HepG2 (cell line): ENCODE results near the gene LDAH. TPM values are rescaled to one million over a fixed set of nuclear protein-coding genes. Genes with fewer than 3 reads are reported as not detected.
"Not testable (repeated sequence)": the region's sequence is repeated elsewhere in the genome, so short reads cannot be mapped to it uniquely, and the experiment has no call there.

Experiments
- ATAC-seq: fragments of 200-7000 bp; cut with Tn5 transposase; 3 replicates; pipeline ENCODE4 v1.9.1; 2020; ENCODE audit warnings: mild to moderate bottlenecking, moderate library complexity
- BruUV-seq: library from RNA; stranded (reverse); fragments of 400-500 nt; replicated peaks from 2 replicates; lab custom pipeline; 2021; lab: Mats Ljungman, UMichigan
- CTCF ChIA-PET: fragments of 300-600 bp; formaldehyde crosslinking; extraction: SDS; loops from one replicate; lab custom pipeline; 2021; ENCODE audit warnings: low total read pairs, inconsistent platforms, low intra/inter-chr PET ratio; lab: Yijun Ruan, JAX
- POLR2A ChIA-PET: fragments of 350-600 bp; sonication (Branson Sonifier 250); formaldehyde crosslinking; loops from one replicate; lab custom pipeline; 2020; ENCODE audit warnings: antibody characterized with exemption, inconsistent platforms; lab: Yijun Ruan, JAX
- DNase-seq: peaks from one replicate; pipeline ENCODE4 v3.0.0-alpha.2; 2015; ENCODE audit warnings: low spot score
- FAIRE-seq: peaks from 3 replicates; lab custom pipeline; 2011; peaks lifted over from hg19 to GRCh38; lab: Jason Lieb, UNC
- H2AFZ ChIP-seq: one replicate; pipeline ENCODE4 v1.6.1; 2011; ENCODE audit warnings: low read length, inconsistent platforms
- H3K27ac ChIP-seq: fragments of 300-600 bp; 3 replicates; pipeline ENCODE4 v1.8.0; 2011; ENCODE audit warnings: mixed run types, mild to moderate bottlenecking, mixed read lengths, low read length, inconsistent platforms; ENCODE audit not compliant: insufficient read depth; ENCODE audit errors: extremely low read length
- H3K27me3 ChIP-seq, 2 experiments: fragments of 200-600 bp in 1 of 2; 2 replicates in 1 of 2; 3 replicates in 1 of 2; pipeline versions ENCODE4 v1.6.0 to v1.8.0; 2011; ENCODE audit warnings: low read length in 2 of 2, mild to moderate bottlenecking in 2 of 2, moderate library complexity in 2 of 2, inconsistent platforms in 1 of 2; ENCODE audit not compliant: insufficient read depth in 2 of 2, control insufficient read depth in 1 of 2
- H3K36me3 ChIP-seq, 2 experiments: fragments of 200-600 bp in 1 of 2; replicated peaks in 1 of 2; 2 replicates in 1 of 2; 3 replicates in 1 of 2; pipeline versions ENCODE4 v1.5.1 to v1.8.0; 2011; ENCODE audit warnings: low read length in 2 of 2, inconsistent platforms in 1 of 2; ENCODE audit not compliant: insufficient read depth in 2 of 2, control insufficient read depth in 1 of 2
- H3K4me1 ChIP-seq: 2 replicates; pipeline ENCODE4 v1.5.1; 2012; ENCODE audit warnings: low read length, inconsistent platforms; ENCODE audit not compliant: insufficient read depth
- H3K4me2 ChIP-seq: 2 replicates; pipeline ENCODE4 v1.6.0; 2011; ENCODE audit warnings: low read depth, low read length, inconsistent platforms
- H3K4me3 ChIP-seq, 3 experiments: fragments of 200-600 bp in 1 of 3; sonication (generic), shearing (Covaris generic) in 1 of 3; replicated peaks in 1 of 3; 2 replicates each; pipeline ENCODE4 v1.5.1; 2011 to 2016; ENCODE audit warnings: low read length in 3 of 3, inconsistent platforms in 2 of 3, low read depth in 2 of 3, mild to moderate bottlenecking in 2 of 3, control low read depth in 1 of 3, mixed read lengths in 1 of 3; ENCODE audit not compliant: insufficient read depth in 1 of 3
- H3K79me2 ChIP-seq: one replicate; pipeline ENCODE4 v1.6.1; 2011; ENCODE audit warnings: low read length, inconsistent platforms; ENCODE audit not compliant: insufficient read depth
- H3K9ac ChIP-seq: 2 replicates; pipeline ENCODE4 v1.6.0; 2011; ENCODE audit warnings: mild to moderate bottlenecking, low read depth, low read length, inconsistent platforms; ENCODE audit not compliant: insufficient read depth
- H3K9me3 ChIP-seq: 2 replicates; pipeline ENCODE4 v1.5.1; 2012; ENCODE audit warnings: mild to moderate bottlenecking, low read length
- H4K20me1 ChIP-seq: 2 replicates; pipeline ENCODE4 v1.6.0; 2011; ENCODE audit warnings: inconsistent platforms, mild to moderate bottlenecking, low read length, moderate library complexity; ENCODE audit not compliant: insufficient read depth
- HNRNPK ChIP-seq: fragments of 200-400 bp; formaldehyde crosslinking; IDR thresholded peaks from 2 replicates; pipeline ENCODE4 v1.6.1; 2018; ENCODE audit warnings: low read length, low read depth, moderate library complexity, mild to moderate bottlenecking; ENCODE audit not compliant: poor library complexity, severe bottlenecking
- LCORL ChIP-seq, 2 experiments: fragments of 450-650 bp in 1 of 2; sonication (generic) in 1 of 2; formaldehyde crosslinking in 1 of 2; IDR thresholded peaks; 2 replicates each; pipeline versions ENCODE4 v1.5.0 to v1.6.1; 2017 to 2020; ENCODE audit warnings: antibody characterized with exemption in 1 of 2, missing genetic modification reagents in 1 of 2
- NR2C2 ChIP-seq: sonication (generic); formaldehyde crosslinking; IDR thresholded peaks from 2 replicates; pipeline ENCODE4 v1.4.0; 2020; ENCODE audit warnings: missing genetic modification reagents, mild to moderate bottlenecking, moderate library complexity, borderline replicate concordance
- PLRG1 ChIP-seq: fragments of 450-650 bp; conservative IDR thresholded peaks from 2 replicates; pipeline ENCODE4 v1.6.1; 2016
- SAFB2 ChIP-seq: sonication (generic); formaldehyde crosslinking; IDR thresholded peaks from 2 replicates; pipeline ENCODE4 v1.5.1; 2020; ENCODE audit warnings: missing genetic modification reagents, low read depth, mild to moderate bottlenecking, borderline replicate concordance
- SAP130 ChIP-seq: IDR thresholded peaks from 2 replicates; pipeline ENCODE4 v1.6.1; 2016; ENCODE audit warnings: low read depth
- SOX5 ChIP-seq: IDR thresholded peaks from 2 replicates; pipeline ENCODE4 v1.6.1; 2016; ENCODE audit warnings: borderline replicate concordance
- ZMYM3 ChIP-seq: sonication (generic); formaldehyde crosslinking; IDR thresholded peaks from 2 replicates; pipeline ENCODE4 v1.5.1; 2020; ENCODE audit warnings: mild to moderate bottlenecking, missing genetic modification reagents
- ZNF264 ChIP-seq: sonication (generic); formaldehyde crosslinking; IDR thresholded peaks from 2 replicates; pipeline ENCODE4 v1.4.0; 2020; ENCODE audit warnings: missing genetic modification reagents
- ZNF430 ChIP-seq: sonication (generic); formaldehyde crosslinking; IDR thresholded peaks from 2 replicates; pipeline ENCODE4 v1.9.0; 2021; ENCODE audit warnings: mild to moderate bottlenecking, missing genetic modification reagents
- ZNF652 ChIP-seq: IDR thresholded peaks from 2 replicates; pipeline ENCODE4 v1.6.1; 2016; ENCODE audit warnings: low read depth, borderline replicate concordance
- ZNF839 ChIP-seq: sonication (generic); formaldehyde crosslinking; IDR thresholded peaks from 2 replicates; pipeline ENCODE4 v1.4.0; 2020; ENCODE audit warnings: missing genetic modification reagents, mild to moderate bottlenecking, borderline replicate concordance
- WGBS: methylation state at CpG from one replicate; pipeline ENCODE4 v1.1.6; 2017; ENCODE audit warnings: low lambda C conversion rate; 5-methylcytosine and 5-hydroxymethylcytosine counted together
- in situ Hi-C: cut with HindIII; loops from 2 replicates; pipeline ENCODE4 v1.10.0; 2017; ENCODE audit warnings: low pct_unique_long_range_greater_than_20kb; ENCODE audit not compliant: extremely low pct_ligation_motif_present
- intact Hi-C: fragments of 100-400 bp; cut with micrococcal nuclease; formaldehyde crosslinking; loops from one replicate; pipeline ENCODE4 v1.10.0; 2022; ENCODE audit not compliant: unreplicated experiment
- polyA plus RNA-seq, 8 experiments: library from polyadenylated mRNA; depleted of rRNA in 3 of 8; stranded (reverse) in 7 of 8; unstranded in 1 of 8; fragments of >200 nt; fragmentation: Illumina TruSeq in 4 of 8; extraction: Trizol in 4 of 8; gene quantifications; 2 replicates each; pipeline versions ENCODE4 v1.2.1 to v1.2.3, GENCODE V29; 2011 to 2016; ENCODE audit warnings: low read depth in 4 of 8, missing spikeins in 1 of 8, mixed read lengths in 1 of 8; ENCODE audit not compliant: insufficient read depth in 1 of 8
- total RNA-seq, 5 experiments: library from RNA; depleted of rRNA; stranded (reverse); fragments of >200 nt; fragmentation: Illumina TruSeq; extraction: Trizol; gene quantifications; 2 replicates each; pipeline ENCODE4 v1.2.3, GENCODE V29; 2016; ENCODE audit warnings: low read depth in 1 of 5
- TF ChIP-seq, protein P1 (sequence below): sonication (generic); formaldehyde crosslinking; IDR thresholded peaks from 2 replicates; pipeline ENCODE4 v1.5.0; 2020; ENCODE audit warnings: mild to moderate bottlenecking, missing genetic modification reagents, borderline replicate concordance
- TF ChIP-seq, protein P2 (sequence below): sonication (generic); formaldehyde crosslinking; IDR thresholded peaks from 2 replicates; pipeline ENCODE4 v1.4.0; 2020; ENCODE audit warnings: missing genetic modification reagents
- TF ChIP-seq, protein P3 (sequence below): sonication (generic); formaldehyde crosslinking; IDR thresholded peaks from 2 replicates; pipeline ENCODE4 v1.4.0; 2020; ENCODE audit warnings: missing genetic modification reagents

Gene LDAH
- total and polyA plus RNA-seq, 2 of the 13 experiments (the other 11 are each of a cell fraction or from before 2014, with no cell fraction given): 28.8 to 46.2 TPM

DNA sequence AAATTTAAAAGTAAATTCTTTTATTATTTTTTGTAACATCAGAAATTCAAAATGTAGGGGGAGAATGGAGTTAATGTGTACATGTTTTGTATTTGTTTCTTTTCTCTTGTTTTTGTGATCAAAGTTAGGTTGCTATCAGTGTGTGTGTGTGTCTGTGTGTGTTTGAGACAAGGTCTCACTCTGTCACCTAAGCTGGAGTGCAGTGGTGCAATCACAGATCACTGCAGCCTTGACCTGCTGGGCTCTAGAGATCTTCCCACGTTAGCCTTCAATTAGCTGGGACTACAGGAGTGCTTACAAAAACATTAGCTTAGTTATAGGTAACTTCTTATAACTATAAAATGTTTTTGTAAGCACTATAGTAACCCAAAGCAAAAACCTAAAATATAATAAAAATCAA is 105.3 kb downstream of the LDAH start (continued):
- TF ChIP-seq, protein P1, sequence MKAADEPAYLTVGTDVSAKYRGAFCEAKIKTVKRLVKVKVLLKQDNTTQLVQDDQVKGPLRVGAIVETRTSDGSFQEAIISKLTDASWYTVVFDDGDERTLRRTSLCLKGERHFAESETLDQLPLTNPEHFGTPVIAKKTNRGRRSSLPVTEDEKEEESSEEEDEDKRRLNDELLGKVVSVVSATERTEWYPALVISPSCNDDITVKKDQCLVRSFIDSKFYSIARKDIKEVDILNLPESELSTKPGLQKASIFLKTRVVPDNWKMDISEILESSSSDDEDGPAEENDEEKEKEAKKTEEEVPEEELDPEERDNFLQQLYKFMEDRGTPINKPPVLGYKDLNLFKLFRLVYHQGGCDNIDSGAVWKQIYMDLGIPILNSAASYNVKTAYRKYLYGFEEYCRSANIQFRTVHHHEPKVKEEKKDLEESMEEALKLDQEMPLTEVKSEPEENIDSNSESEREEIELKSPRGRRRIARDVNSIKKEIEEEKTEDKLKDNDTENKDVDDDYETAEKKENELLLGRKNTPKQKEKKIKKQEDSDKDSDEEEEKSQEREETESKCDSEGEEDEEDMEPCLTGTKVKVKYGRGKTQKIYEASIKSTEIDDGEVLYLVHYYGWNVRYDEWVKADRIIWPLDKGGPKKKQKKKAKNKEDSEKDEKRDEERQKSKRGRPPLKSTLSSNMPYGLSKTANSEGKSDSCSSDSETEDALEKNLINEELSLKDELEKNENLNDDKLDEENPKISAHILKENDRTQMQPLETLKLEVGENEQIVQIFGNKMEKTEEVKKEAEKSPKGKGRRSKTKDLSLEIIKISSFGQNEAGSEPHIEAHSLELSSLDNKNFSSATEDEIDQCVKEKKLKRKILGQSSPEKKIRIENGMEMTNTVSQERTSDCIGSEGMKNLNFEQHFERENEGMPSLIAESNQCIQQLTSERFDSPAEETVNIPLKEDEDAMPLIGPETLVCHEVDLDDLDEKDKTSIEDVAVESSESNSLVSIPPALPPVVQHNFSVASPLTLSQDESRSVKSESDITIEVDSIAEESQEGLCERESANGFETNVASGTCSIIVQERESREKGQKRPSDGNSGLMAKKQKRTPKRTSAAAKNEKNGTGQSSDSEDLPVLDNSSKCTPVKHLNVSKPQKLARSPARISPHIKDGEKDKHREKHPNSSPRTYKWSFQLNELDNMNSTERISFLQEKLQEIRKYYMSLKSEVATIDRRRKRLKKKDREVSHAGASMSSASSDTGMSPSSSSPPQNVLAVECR (CRISPR knock-in tag): peak; percentile 23; the same call in 1 of the 2 replicates
- TF ChIP-seq ZNF264 (no peak), HNRNPK (no peak), SAFB2 (CRISPR knock-in tag) (no peak), LCORL (IDR thresholded peaks at IDR 0.05) (no peak), LCORL (CRISPR knock-in tag; IDR thresholded peaks at IDR 0.05) (0 out of 2 replicates have a peak, but pooled peaks have one; percentile 34), NR2C2 (CRISPR knock-in tag) (peak; percentile 48; the same call in 1 of the 2 replicates), ZMYM3 (CRISPR knock-in tag) (peak; percentile 32; the same call in 1 of the 2 replicates), PLRG1 (no peak), ZNF652 (CRISPR knock-in tag) (no peak), ZNF430 (CRISPR knock-in tag) (no peak), ZNF839 (no peak), SAP130 (CRISPR knock-in tag) (peak; percentile 44; the same call in 1 of the 2 replicates), SOX5 (CRISPR knock-in tag) (0 out of 2 replicates have a peak, but pooled peaks have one; percentile 48)
- TF ChIP-seq, protein P2, sequence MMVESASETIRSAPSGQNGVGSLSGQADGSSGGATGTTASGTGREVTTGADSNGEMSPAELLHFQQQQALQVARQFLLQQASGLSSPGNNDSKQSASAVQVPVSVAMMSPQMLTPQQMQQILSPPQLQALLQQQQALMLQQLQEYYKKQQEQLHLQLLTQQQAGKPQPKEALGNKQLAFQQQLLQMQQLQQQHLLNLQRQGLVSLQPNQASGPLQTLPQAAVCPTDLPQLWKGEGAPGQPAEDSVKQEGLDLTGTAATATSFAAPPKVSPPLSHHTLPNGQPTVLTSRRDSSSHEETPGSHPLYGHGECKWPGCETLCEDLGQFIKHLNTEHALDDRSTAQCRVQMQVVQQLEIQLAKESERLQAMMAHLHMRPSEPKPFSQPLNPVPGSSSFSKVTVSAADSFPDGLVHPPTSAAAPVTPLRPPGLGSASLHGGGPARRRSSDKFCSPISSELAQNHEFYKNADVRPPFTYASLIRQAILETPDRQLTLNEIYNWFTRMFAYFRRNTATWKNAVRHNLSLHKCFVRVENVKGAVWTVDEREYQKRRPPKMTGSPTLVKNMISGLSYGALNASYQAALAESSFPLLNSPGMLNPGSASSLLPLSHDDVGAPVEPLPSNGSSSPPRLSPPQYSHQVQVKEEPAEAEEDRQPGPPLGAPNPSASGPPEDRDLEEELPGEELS (CRISPR knock-in tag): peak; percentile 75
- TF ChIP-seq, protein P3, sequence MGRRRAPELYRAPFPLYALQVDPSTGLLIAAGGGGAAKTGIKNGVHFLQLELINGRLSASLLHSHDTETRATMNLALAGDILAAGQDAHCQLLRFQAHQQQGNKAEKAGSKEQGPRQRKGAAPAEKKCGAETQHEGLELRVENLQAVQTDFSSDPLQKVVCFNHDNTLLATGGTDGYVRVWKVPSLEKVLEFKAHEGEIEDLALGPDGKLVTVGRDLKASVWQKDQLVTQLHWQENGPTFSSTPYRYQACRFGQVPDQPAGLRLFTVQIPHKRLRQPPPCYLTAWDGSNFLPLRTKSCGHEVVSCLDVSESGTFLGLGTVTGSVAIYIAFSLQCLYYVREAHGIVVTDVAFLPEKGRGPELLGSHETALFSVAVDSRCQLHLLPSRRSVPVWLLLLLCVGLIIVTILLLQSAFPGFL (CRISPR knock-in tag): no peak
- TF ChIP-seq, all 625 proteins: peak for 63

DNA sequence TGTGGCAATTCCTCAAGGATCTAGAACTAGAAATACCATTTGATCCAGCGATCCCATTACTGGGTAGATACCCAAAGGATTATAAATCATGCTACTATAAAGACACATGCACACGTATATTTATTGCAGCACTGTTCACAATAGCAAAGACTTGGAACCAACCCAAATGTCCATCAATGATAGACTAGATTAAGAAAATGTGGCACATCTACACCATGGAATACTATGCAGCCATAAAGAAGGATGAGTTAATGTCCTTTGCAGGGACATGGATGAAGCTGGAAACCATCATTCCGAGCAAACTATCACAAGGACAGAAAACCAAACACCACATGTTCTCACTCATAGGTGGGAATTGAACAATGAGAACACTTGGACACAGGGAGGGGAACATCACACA is 106.7 kb downstream of the LDAH start:
- WGBS: 98% methylated on average over 3 of the region's 3 CpGs
- intact Hi-C loops, in situ Hi-C loops, H3K27me3 ChIP-seq, FAIRE-seq, H3K4me2 ChIP-seq, H4K20me1 ChIP-seq, H3K79me2 ChIP-seq, H3K9ac ChIP-seq, H3K4me3 ChIP-seq, BruUV-seq, POLR2A ChIA-PET, DNase-seq, H3K27ac ChIP-seq, H3K36me3 ChIP-seq, CTCF ChIA-PET, H3K9me3 ChIP-seq, ATAC-seq, H2AFZ ChIP-seq: not testable (repeated sequence)
- H3K4me1 ChIP-seq: peaks cover 23% of the 10 kb centered on the region
